HFFc6 (cell line): ENCODE data around the gene FGF22. TPM values are rescaled to one million over a fixed set of nuclear protein-coding genes. Genes with fewer than 3 reads are reported as not detected.

Experiments used
- DNase-seq: peaks from one replicate; pipeline ENCODE4 v3.0.0-alpha.2; 2018
- H3K27ac Mint-ChIP-seq: 2 replicates; pipeline ENCODE4 v1.8.0; 2020; ENCODE audit warnings: mild to moderate bottlenecking, mixed read lengths
- H3K27me3 Mint-ChIP-seq: 2 replicates; pipeline ENCODE4 v1.8.0; 2021; ENCODE audit warnings: mild to moderate bottlenecking, moderate library complexity, mixed read lengths; ENCODE audit not compliant: insufficient read depth
- H3K36me3 Mint-ChIP-seq: 2 replicates; pipeline ENCODE4 v1.8.0; 2021; ENCODE audit warnings: low read depth, mixed read lengths
- H3K4me1 Mint-ChIP-seq: 2 replicates; pipeline ENCODE4 v1.8.0; 2020; ENCODE audit warnings: low read depth, mixed read lengths
- H3K4me3 Mint-ChIP-seq: 2 replicates; pipeline ENCODE4 v1.8.0; 2020; ENCODE audit warnings: mild to moderate bottlenecking, moderate library complexity, mixed read lengths
- H3K9me3 Mint-ChIP-seq: 2 replicates; pipeline ENCODE4 v1.8.0; 2020; ENCODE audit warnings: mild to moderate bottlenecking, mixed read lengths
- CTCF ChIP-seq: fragments of 200-600 bp; sonication (generic); IDR thresholded peaks from 2 replicates; pipeline ENCODE4 v1.5.0; 2021; ENCODE audit warnings: antibody characterized with exemption, mild to moderate bottlenecking
- total RNA-seq, 6 experiments: library from RNA; stranded (reverse); fragmentation: NEBNext Ultra II Directional; extraction: Animal tissue kit (Norgen Biotek cat#: 25700); gene quantifications; 2 replicates in 1 of 6; 3 replicates in 5 of 6; pipeline ENCODE4 v1.2.3, GENCODE V29; 2021

Gene FGF22
- total RNA-seq, 6 experiments from 2014 or later: 0.17 to 0.18 TPM; not detected in 4

GRCh38 chr19:670609-671075, 31.0 kb downstream of the FGF22 start:
- H3K4me3 Mint-ChIP-seq: no peak overlapping the region
- peaks cover 5% of the 10 kb centered on the region; the same call in 1 of the 2 replicates for H3K9me3 Mint-ChIP-seq
- H3K27me3 Mint-ChIP-seq: peaks cover 3% of the 10 kb centered on the region; the same call in 1 of the 2 replicates
- no peaks in the 10 kb centered on the region for H3K36me3 Mint-ChIP-seq
- H3K27ac Mint-ChIP-seq: no peak overlapping the region
- no peak for DNase-seq
- peak; percentile 26 for TF ChIP-seq CTCF
- peaks cover 6% of the 10 kb centered on the region for H3K4me1 Mint-ChIP-seq

- H3K4me1 Mint-ChIP-seq: peaks cover 24% of the 10 kb centered on the region
- no peaks in the 10 kb centered on the region for H3K36me3 Mint-ChIP-seq
- peaks cover 5% of the 10 kb centered on the region; the same call in 1 of the 2 replicates for H3K27me3 Mint-ChIP-seq
- no peak for TF ChIP-seq CTCF
- no peak for DNase-seq
- no peak overlapping the region for H3K27ac Mint-ChIP-seq
- no peaks in the 10 kb centered on the region for H3K9me3 Mint-ChIP-seq
- H3K4me3 Mint-ChIP-seq: no peak overlapping the region
Measured at GRCh38 chr19:674282-675151, 34.8 kb downstream of the FGF22 start.

- Mint-ChIP-seq H3K27ac (peak overlapping the region; percentile 51; the same call in 1 of the 2 replicates), H3K4me3 (peak overlapping the region; percentile 71)
Measured at GRCh38 chr19:676007-676338, 36.3 kb downstream of the FGF22 start.

GRCh38 chr19:676339-677105, 36.8 kb downstream of the FGF22 start, which contains the start of gene FSTL3:
Gene FSTL3 (plus strand): TSS chr19:676392. CDS start chr19:676424, 32 bp downstream.
- Mint-ChIP-seq H3K27me3 (peaks cover 5% of the 10 kb centered on the region), H3K4me1 (peaks cover 24% of the 10 kb centered on the region), H3K4me3 (peak within 1 kb of the TSS; percentile 80), H3K27ac (peak within 1 kb of the TSS; percentile 51), H3K36me3 (no peaks in the 10 kb centered on the region), H3K9me3 (no peaks in the 10 kb centered on the region)
- no peak for DNase-seq
- TF ChIP-seq CTCF: no peak

More at GRCh38 chr19:676007-676338, 36.3 kb downstream of the FGF22 start:
- Mint-ChIP-seq H3K27me3 (peaks cover 5% of the 10 kb centered on the region), H3K36me3 (no peaks in the 10 kb centered on the region), H3K9me3 (no peaks in the 10 kb centered on the region), H3K4me1 (peaks cover 24% of the 10 kb centered on the region)
- no peak for TF ChIP-seq CTCF
- DNase-seq: no peak

GRCh38 chr19:677201-677600, 37.5 kb downstream of the FGF22 start:
- H3K27ac Mint-ChIP-seq: peak overlapping the region; percentile 38; the same call in 1 of the 2 replicates
- peaks cover 24% of the 10 kb centered on the region for H3K4me1 Mint-ChIP-seq
- H3K36me3 Mint-ChIP-seq: no peaks in the 10 kb centered on the region
- H3K27me3 Mint-ChIP-seq: peaks cover 5% of the 10 kb centered on the region
- no peaks in the 10 kb centered on the region for H3K9me3 Mint-ChIP-seq
- TF ChIP-seq CTCF: no peak
- DNase-seq: peak; percentile 66
- peak overlapping the region; percentile 80 for H3K4me3 Mint-ChIP-seq
